Hematopoietic multipotent progenitor cell treated with erythropoietin and hydrocortisone succinate and interleukin-3 and kit ligand, for 6 days (in vitro differentiated cells): ENCODE results near the gene CYP21A2.
"Not testable (repeated sequence)": the region's sequence is repeated elsewhere in the genome, so short reads cannot be mapped to it uniquely, and the experiment has no call there.

Experiments used
- DNase-seq: peaks from one replicate; pipeline ENCODE4 v3.0.0-alpha.2; 2015

Gene CYP21A2

DNA sequence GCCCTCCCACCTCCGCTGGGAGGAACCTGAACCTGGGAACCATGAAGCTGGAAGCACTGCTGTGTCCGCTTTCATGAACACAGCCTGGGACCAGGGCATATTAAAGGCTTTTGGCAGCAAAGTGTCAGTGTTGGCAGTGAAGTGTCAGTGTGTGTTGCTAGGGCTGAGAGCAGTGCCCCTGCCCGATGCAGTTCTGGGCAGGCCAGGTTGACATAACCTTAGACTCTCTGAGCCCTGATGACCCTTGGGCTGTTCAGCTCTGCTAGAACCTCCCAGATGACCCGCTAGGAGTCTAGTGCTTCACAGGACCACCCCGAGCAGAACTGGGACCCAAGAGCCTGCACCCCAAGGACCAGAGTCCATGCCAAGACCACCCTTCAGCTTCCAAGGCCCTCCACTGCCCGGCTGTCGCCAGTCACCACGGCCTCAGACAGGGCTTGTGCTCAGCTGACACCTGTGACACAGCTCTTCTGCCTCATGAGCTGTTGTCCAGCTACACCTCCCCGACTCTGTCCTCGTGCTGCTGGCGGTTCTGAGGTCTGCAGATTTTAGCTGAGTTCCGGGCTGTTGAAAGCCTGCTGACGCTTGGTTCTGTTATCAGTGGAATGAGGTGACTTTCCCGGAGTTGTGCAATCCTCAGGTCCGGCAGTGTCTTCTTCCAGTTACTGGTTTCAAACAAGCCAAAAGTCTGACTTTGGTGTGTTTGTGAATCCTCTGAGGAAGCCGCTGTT, 2.8 kb upstream of the CYP21A2 start:
- DNase-seq = not testable (repeated sequence)

DNA sequence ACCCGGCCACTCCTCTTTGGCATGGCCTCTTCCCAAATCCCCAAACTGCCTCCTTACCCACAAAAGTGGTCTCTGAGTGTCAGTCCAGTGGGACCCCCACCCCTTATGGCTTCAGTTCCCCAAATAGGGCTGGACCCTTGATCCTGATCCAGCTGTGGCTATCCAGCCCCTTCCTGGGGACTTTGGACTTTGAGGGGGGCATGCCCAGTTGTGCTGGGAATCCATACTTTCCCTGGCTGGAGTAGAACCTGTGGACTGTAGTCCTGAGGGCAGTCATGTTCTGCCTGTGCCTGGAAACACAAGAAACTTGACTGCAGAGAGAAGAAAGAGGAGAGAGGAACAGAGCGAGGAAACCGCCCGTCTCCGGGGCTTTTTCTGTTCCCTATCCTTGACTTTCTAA, 1.1 kb upstream of the CYP21A2 start:
- not testable (repeated sequence) for DNase-seq

- not testable (repeated sequence) for DNase-seq
Observed at GRCh38 chr6:32038878-32039277, 663 bp downstream of the CYP21A2 start.

DNA sequence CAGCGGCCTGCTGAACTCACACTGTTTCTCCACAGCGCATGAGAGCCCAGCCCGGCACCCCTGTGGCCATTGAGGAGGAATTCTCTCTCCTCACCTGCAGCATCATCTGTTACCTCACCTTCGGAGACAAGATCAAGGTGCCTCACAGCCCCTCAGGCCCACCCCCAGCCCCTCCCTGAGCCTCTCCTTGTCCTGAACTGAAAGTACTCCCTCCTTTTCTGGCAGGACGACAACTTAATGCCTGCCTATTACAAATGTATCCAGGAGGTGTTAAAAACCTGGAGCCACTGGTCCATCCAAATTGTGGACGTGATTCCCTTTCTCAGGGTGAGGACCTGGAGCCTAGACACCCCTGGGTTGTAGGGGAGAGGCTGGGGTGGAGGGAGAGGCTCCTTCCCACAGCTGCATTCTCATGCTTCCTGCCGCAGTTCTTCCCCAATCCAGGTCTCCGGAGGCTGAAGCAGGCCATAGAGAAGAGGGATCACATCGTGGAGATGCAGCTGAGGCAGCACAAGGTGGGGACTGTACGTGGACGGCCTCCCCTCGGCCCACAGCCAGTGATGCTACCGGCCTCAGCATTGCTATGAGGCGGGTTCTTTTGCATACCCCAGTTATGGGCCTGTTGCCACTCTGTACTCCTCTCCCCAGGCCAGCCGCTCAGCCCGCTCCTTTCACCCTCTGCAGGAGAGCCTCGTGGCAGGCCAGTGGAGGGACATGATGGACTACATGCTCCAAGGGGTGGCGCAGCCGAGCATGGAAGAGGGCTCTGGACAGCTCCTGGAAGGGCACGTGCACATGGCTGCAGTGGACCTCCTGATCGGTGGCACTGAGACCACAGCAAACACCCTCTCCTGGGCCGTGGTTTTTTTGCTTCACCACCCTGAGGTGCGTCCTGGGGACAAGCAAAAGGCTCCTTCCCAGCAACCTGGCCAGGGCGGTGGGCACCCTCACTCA, 1.4 kb downstream of the CYP21A2 start:
- DNase-seq = not testable (repeated sequence)

DNA sequence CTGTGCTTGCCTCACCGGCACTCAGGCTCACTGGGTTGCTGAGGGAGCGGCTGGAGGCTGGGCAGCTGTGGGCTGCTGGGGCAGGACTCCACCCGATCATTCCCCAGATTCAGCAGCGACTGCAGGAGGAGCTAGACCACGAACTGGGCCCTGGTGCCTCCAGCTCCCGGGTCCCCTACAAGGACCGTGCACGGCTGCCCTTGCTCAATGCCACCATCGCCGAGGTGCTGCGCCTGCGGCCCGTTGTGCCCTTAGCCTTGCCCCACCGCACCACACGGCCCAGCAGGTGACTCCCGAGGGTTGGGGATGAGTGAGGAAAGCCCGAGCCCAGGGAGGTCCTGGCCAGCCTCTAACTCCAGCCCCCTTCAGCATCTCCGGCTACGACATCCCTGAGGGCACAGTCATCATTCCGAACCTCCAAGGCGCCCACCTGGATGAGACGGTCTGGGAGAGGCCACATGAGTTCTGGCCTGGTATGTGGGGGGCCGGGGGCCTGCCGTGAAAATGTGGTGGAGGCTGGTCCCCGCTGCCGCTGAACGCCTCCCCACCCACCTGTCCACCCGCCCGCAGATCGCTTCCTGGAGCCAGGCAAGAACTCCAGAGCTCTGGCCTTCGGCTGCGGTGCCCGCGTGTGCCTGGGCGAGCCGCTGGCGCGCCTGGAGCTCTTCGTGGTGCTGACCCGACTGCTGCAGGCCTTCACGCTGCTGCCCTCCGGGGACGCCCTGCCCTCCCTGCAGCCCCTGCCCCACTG, 2.3 kb downstream of the CYP21A2 start:
- not testable (repeated sequence) for DNase-seq

- not testable (repeated sequence) for DNase-seq
Observed at GRCh38 chr6:32041050-32041321, 2.8 kb downstream of the CYP21A2 start.

DNA sequence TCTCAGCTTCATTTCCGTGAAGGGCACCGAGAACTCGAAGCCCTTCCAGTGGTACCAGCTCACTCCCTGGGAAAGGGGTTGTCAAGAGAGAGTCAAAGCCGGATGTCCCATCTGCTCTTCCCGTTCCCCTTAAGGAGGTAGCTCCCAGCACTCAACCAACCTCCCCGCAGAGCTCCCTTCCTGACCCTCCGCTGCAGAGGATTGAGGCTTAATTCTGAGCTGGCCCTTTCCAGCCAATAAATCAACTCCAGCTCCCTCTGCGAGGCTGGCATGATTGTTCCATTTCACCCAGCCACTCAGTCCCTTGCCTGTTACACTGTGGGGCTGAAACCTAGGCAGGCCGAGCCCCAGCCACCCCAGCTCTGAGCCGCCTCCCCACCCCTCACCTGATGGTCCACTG, 3.2 kb downstream of the CYP21A2 start:
- DNase-seq = not testable (repeated sequence)

- not testable (repeated sequence) for DNase-seq
Observed at GRCh38 chr6:32042276-32042675, 4.1 kb downstream of the CYP21A2 start.

- not testable (repeated sequence) for DNase-seq
Observed at GRCh38 chr6:32043589-32044380, 5.6 kb downstream of the CYP21A2 start.

DNA sequence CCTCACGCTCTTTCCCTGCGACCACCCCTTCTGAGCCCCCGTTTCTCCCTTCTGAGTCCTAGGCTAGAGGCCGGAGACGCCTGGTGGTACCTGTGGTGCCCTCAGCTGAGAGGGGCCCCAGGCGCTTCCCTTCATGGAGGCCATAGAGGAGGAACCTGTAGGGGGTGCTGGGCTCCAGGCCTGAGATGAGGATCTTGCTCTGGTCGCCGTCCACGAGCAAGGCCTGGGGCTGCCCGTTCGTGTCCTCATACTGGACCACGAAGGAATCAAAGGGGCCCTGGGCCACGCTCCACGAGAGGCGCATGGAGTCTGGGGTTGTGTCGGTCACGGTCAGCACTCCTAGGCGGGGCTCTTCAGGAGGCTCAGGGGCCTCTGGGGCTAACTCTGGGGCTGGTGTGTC, 6.7 kb downstream of the CYP21A2 start:
- DNase-seq = not testable (repeated sequence)

DNA sequence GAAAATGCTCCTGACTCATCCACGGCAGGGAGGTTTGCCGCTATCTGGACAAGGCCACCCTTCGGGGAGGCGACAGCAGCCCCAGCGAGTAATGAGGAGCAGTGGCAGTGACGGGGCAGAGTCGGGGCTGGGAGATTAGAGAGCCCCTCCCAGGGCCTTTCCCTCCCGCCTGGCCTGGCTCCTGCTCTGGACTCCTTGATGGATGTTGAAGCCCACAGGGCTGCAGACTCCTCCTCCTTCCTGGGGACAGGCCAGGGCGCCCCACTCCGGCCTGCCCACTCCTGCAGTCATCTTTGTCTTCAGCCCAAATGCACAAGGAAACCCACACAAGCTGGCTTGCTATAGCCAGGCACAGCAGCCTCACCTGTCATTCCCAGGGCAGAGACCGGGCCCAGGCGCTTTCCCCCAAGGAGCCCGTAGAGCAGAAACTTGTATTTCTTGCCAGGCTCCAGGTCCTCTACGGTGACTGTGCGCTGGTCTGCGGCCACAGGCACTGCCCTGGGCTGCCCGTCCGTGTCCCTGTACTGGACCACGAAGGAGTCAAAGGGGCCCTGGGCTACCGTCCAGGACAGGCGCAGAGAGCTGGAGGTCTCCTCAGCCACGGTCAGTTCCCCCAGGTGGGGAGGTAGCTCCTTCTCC, 7.7 kb downstream of the CYP21A2 start:
- no peak for DNase-seq

GRCh38 chr6:32046450-32047083, 8.4 kb downstream of the CYP21A2 start:
- DNase-seq = no peak

- no peak for DNase-seq
Observed at GRCh38 chr6:32047084-32047478, 8.9 kb downstream of the CYP21A2 start.

- no peak for DNase-seq
Observed at GRCh38 chr6:32047539-32047854, 9.3 kb downstream of the CYP21A2 start.

DNA sequence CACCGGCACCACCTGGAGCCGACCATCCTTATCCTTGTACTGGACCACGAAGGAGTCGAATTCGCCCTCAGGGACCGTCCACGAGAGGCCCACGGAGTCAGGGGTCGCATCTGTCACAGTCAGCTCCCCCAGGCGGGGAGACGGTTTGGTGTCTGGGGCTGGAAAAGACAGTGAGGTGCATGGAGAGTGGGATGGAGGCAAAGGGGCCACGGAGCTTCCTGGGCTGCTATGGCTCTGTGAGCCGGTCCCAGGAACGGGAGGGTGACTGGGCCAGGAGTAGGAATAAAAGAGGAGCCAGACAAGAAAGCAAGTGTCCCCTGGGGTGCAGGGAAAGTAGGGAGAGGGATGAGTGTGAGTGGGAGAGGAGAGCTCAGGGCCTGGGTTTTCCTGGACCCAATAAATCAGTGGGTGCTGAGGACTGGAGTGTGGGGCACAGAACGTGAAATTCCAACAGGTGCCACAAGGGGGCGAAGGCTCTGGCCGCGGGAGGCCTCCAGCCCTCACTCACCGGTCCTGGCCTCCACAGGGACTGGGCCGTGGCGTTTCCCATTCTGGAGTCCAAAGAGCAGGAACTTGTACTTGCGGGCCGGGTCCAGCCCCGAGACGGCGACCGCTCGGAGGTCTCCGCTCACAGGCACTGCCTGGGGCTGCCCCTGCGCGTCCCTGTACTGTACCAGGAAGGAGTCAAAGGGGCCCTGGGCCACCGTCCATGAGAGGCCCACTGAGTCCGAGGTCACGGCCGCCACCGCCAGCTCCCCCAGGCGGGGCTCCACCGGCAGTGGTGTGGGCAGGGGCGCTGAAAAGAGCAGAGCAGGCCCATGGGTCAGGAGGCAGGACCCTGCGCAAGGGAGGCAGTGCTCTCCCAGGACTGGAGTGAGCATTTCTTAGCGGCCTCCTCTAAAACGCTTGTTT, 9.9 kb downstream of the CYP21A2 start:
- DNase-seq = peak; percentile 73

DNA sequence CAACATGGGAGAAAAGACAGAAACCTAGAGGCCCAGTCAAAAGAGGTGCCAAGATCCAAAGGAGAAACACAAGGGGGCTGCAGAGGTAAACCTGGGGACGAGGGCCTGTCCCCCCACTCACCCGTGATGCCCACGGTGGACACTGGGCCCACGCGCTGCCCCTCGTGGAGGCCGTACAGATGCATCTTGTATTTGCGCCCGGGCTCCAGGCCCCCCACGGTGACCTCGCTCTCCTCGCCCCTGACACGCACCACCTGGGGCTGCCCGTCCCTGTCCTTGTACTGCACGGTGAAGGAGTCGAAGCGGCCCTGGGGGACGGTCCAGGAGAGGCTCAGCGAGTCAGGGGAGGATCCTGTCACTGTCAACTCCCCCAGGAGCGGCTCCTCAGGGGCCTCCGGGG, 10.9 kb downstream of the CYP21A2 start:
- DNase-seq = not testable (repeated sequence)

GRCh38 chr6:32049736-32050135, 11.5 kb downstream of the CYP21A2 start:
- not testable (repeated sequence) for DNase-seq

DNA sequence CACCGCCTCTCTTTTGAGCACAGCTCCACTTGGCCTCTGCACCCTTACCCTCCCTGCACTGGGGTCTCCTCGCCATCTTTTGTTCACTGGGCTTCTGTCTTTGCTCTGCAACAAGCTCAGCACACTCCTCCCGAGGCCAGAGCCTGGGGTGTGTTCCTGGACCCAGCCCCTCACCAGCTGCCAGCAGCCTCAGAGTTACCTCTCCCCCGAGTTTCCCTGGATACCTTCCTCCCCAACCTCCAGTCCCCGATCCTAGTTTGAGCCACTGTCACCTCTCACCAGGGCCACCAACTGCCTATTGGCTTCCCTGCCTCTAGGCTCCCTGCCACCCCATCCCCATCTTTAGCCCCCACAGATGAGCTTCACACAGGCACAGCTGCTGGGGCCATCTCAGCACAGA, 12.3 kb downstream of the CYP21A2 start:
- DNase-seq = no peak

- DNase-seq = not testable (repeated sequence)
Observed at GRCh38 chr6:32052626-32053025, 14.4 kb downstream of the CYP21A2 start.

DNA sequence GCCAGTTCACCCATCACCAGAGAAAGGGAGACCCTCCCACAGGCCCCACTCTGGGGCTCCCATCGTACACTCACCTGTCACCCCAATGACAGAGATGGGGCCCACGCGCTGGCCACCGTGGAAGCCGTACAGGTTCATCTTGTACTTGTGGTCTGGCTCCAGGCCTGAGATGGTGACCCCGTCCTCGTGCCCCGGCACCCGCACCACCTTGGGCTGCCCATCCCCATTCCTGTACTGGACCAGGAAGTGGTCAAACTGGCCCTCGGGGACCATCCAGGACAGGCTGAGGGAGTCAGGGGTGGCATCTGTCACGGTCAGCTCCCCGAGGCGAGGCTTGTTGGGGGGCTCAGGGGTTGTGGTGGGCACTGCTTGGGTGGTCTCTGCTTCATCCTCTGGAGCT, 15.1 kb downstream of the CYP21A2 start:
- not testable (repeated sequence) for DNase-seq

- not testable (repeated sequence) for DNase-seq
Observed at GRCh38 chr6:32055756-32056155, 17.5 kb downstream of the CYP21A2 start.
